NCI-H446 (cell line): ENCODE data around the gene SMURF2.
A peak's percentile ranks its signal among the peaks of the same experiment; 100 is the strongest.

ENCODE experiments used
- DNase-seq, 2 experiments: peaks; one replicate each; lab custom pipeline; 2025; lab: John Stamatoyannopoulos, UW

SMURF2 gene

GRCh38 chr17:64503341-64503740 is 158.8 kb downstream of the SMURF2 start:
- no peak for DNase-seq

- no peak for DNase-seq
Observed at GRCh38 chr17:64502809-64503208, 159.3 kb downstream of the SMURF2 start.

GRCh38 chr17:64502021-64502420 is 160.1 kb downstream of the SMURF2 start:
- no peak for DNase-seq

GRCh38 chr17:64500862-64501765 is 161.0 kb downstream of the SMURF2 start:
- DNase-seq, result no peak

- DNase-seq, result no peak
Observed at GRCh38 chr17:64500487-64500859, 161.6 kb downstream of the SMURF2 start.

- DNase-seq, result no peak
Observed at GRCh38 chr17:64499805-64500486, 162.2 kb downstream of the SMURF2 start.

GRCh38 chr17:64498308-64499203 is 163.6 kb downstream of the SMURF2 start:
- DNase-seq, result peak; percentile 38 to 45

GRCh38 chr17:64497565-64498035 is 164.5 kb downstream of the SMURF2 start:
- DNase-seq, result no peak

- DNase-seq, result peak; percentile 74 to 93
Observed at GRCh38 chr17:64496786-64497564, 165.1 kb downstream of the SMURF2 start, which contains the start of gene POLG2. POLG2 (minus strand) TSS chr17:64497054; CDS start chr17:64496968, 86 bp downstream.

GRCh38 chr17:64496348-64496785 is 165.7 kb downstream of the SMURF2 start:
- DNase-seq, result no peak
